H9 (cell line): ENCODE measurements around the gene YAE1. TPM values are rescaled to one million over a fixed set of nuclear protein-coding genes. Genes with fewer than 3 reads are reported as not detected.

Experiments used
- DNase-seq: peaks from one replicate; pipeline ENCODE4 v3.0.0-alpha.2; 2017
- H2AFZ ChIP-seq: one replicate; pipeline ENCODE4 v1.6.1; 2013; ENCODE audit warnings: mild to moderate bottlenecking, low read length, control low read depth, moderate library complexity
- H2AK5ac ChIP-seq: 2 replicates; pipeline ENCODE4 v1.6.1; 2013; ENCODE audit warnings: low read length, control low read depth, mixed read lengths; ENCODE audit not compliant: insufficient read length
- H2BK120ac ChIP-seq: one replicate; pipeline ENCODE4 v1.6.1; 2013; ENCODE audit warnings: low read depth, mild to moderate bottlenecking, low read length, control low read depth, inconsistent platforms; ENCODE audit not compliant: poor library complexity, severe bottlenecking
- H2BK12ac ChIP-seq: 2 replicates; pipeline ENCODE4 v1.6.1; 2013; ENCODE audit warnings: low read length, control low read depth, mixed read lengths, low read depth; ENCODE audit not compliant: insufficient read length
- H2BK15ac ChIP-seq: 2 replicates; pipeline ENCODE4 v1.6.1; 2013; ENCODE audit warnings: low read depth, low read length, control low read depth
- H2BK20ac ChIP-seq: one replicate; pipeline ENCODE4 v1.6.1; 2013; ENCODE audit warnings: low read depth, mild to moderate bottlenecking, low read length, control low read depth, inconsistent platforms; ENCODE audit not compliant: poor library complexity, severe bottlenecking
- H2BK5ac ChIP-seq: 2 replicates; pipeline ENCODE4 v1.6.1; 2013; ENCODE audit warnings: low read length, control low read depth, mixed read lengths; ENCODE audit not compliant: insufficient read length
- H3K14ac ChIP-seq: 2 replicates; pipeline ENCODE4 v1.6.1; 2013; ENCODE audit warnings: low read length, control low read depth; ENCODE audit not compliant: insufficient read depth
- H3K18ac ChIP-seq: 2 replicates; pipeline ENCODE4 v1.6.1; 2013; ENCODE audit warnings: low read depth, mild to moderate bottlenecking, mixed read lengths, low read length, control low read depth; ENCODE audit not compliant: insufficient read length
- H3K23ac ChIP-seq: 2 replicates; pipeline ENCODE4 v1.6.1; 2013; ENCODE audit warnings: low read length, control low read depth, mixed read lengths, low read depth; ENCODE audit not compliant: insufficient read length
- H3K23me2 ChIP-seq: 2 replicates; pipeline ENCODE4 v1.6.1; 2013; ENCODE audit warnings: low read depth, mild to moderate bottlenecking, mixed read lengths, low read length, control low read depth; ENCODE audit not compliant: insufficient read length, poor library complexity, severe bottlenecking
- H3K27ac ChIP-seq: 2 replicates; pipeline ENCODE4 v1.5.1; 2013; ENCODE audit warnings: low read length, control low read depth, mixed read lengths, low read depth; ENCODE audit not compliant: insufficient read length
- H3K27me3 ChIP-seq: 2 replicates; pipeline ENCODE4 v1.6.1; 2013; ENCODE audit warnings: low read length, control low read depth, inconsistent platforms; ENCODE audit not compliant: insufficient read depth
- H3K4ac ChIP-seq: 2 replicates; pipeline ENCODE4 v1.6.1; 2013; ENCODE audit warnings: low read depth, mild to moderate bottlenecking, control low read depth, inconsistent platforms, low read length, moderate library complexity
- H3K4me1 ChIP-seq: 2 replicates; pipeline ENCODE4 v1.6.1; 2013; ENCODE audit warnings: low read length, control low read depth, inconsistent platforms; ENCODE audit not compliant: insufficient read depth
- H3K4me2 ChIP-seq: 2 replicates; pipeline ENCODE4 v1.6.1; 2013; ENCODE audit warnings: low read length, control low read depth, mixed read lengths; ENCODE audit not compliant: insufficient read length, insufficient read depth
- H3K56ac ChIP-seq: 2 replicates; pipeline ENCODE4 v1.6.1; 2013; ENCODE audit warnings: low read depth, mild to moderate bottlenecking, mixed read lengths, low read length, control low read depth; ENCODE audit not compliant: insufficient read length
- H3K79me1 ChIP-seq: 2 replicates; pipeline ENCODE4 v1.6.1; 2013; ENCODE audit warnings: low read depth, mild to moderate bottlenecking, moderate library complexity, low read length, control low read depth, inconsistent platforms; ENCODE audit not compliant: insufficient read depth, poor library complexity, severe bottlenecking
- H3K79me2 ChIP-seq: 2 replicates; pipeline ENCODE4 v1.6.1; 2013; ENCODE audit warnings: low read length, control low read depth, inconsistent platforms; ENCODE audit not compliant: insufficient read depth
- H3K9ac ChIP-seq: 2 replicates; pipeline ENCODE4 v1.6.1; 2013; ENCODE audit warnings: low read length, control low read depth, mixed read lengths; ENCODE audit not compliant: insufficient read length; ENCODE audit errors: extremely low read depth
- H3K9me3 ChIP-seq: one replicate; pipeline ENCODE4 v1.6.1; 2013; ENCODE audit warnings: low read depth, low read length, inconsistent platforms; ENCODE audit not compliant: control insufficient read depth
- H3T11ph ChIP-seq: one replicate; pipeline ENCODE4 v1.6.1; 2013; ENCODE audit warnings: mild to moderate bottlenecking, low read length, control low read depth, inconsistent platforms
- H4K20me1 ChIP-seq: one replicate; pipeline ENCODE4 v1.6.1; 2013; ENCODE audit not compliant: control insufficient read depth, insufficient read length, insufficient read depth
- H4K5ac ChIP-seq: 2 replicates; pipeline ENCODE4 v1.6.1; 2013; ENCODE audit warnings: low read depth, mild to moderate bottlenecking, mixed read lengths, low read length, control low read depth; ENCODE audit not compliant: insufficient read length
- H4K8ac ChIP-seq: replicated peaks from 2 replicates; pipeline ENCODE4 v1.6.1; 2013; ENCODE audit warnings: low read length, control low read depth, mixed read lengths, low read depth; ENCODE audit not compliant: insufficient read length
- H4K91ac ChIP-seq: 2 replicates; pipeline ENCODE4 v1.6.1; 2013; ENCODE audit warnings: low read depth, mild to moderate bottlenecking, moderate library complexity, mixed read lengths, low read length, control low read depth; ENCODE audit not compliant: insufficient read length
- H3K27ac Mint-ChIP-seq, 3 experiments: 2 replicates in 2 of 3; 3 replicates in 1 of 3; pipeline ENCODE4 v1.8.0; 2020 to 2021; ENCODE audit warnings: mixed read lengths in 3 of 3, mild to moderate bottlenecking in 1 of 3, moderate library complexity in 1 of 3
- H3K27me3 Mint-ChIP-seq: 2 replicates; pipeline ENCODE4 v1.8.0; 2021; ENCODE audit warnings: low read depth, mild to moderate bottlenecking, moderate library complexity, mixed read lengths
- H3K36me3 Mint-ChIP-seq, 3 experiments: 2 replicates in 2 of 3; 3 replicates in 1 of 3; pipeline ENCODE4 v1.8.0; 2020 to 2021; ENCODE audit warnings: low read depth in 3 of 3, mixed read lengths in 3 of 3; ENCODE audit not compliant: insufficient read depth in 1 of 3
- H3K4me1 Mint-ChIP-seq, 2 experiments: 2 replicates each; pipeline ENCODE4 v1.8.0; 2020; ENCODE audit warnings: mixed read lengths in 2 of 2
- H3K4me3 Mint-ChIP-seq, 2 experiments: 2 replicates in 1 of 2; 3 replicates in 1 of 2; pipeline ENCODE4 v1.8.0; 2020 to 2021; ENCODE audit warnings: mild to moderate bottlenecking in 2 of 2, mixed read lengths in 2 of 2, moderate library complexity in 1 of 2
- H3K9me3 Mint-ChIP-seq, 2 experiments: 2 replicates in 1 of 2; 3 replicates in 1 of 2; pipeline ENCODE4 v1.8.0; 2020; ENCODE audit warnings: mild to moderate bottlenecking in 2 of 2, mixed read lengths in 2 of 2, moderate library complexity in 1 of 2
- WGBS: extraction: QIAGEN DNeasy Blood & Tissue Kit; methylation state at CpG from one replicate; pipeline ENCODE4 v1.1.7; 2013; ENCODE audit warnings: missing lambda C conversion rate, low lambda C conversion rate, mixed read lengths; ENCODE audit not compliant: insufficient read length; ENCODE audit errors: extremely low coverage; 5-methylcytosine and 5-hydroxymethylcytosine counted together
- total RNA-seq: library from RNA; stranded (reverse); gene quantifications from 2 replicates; pipeline ENCODE4 v1.2.1, GENCODE V29; 2021
- TF ChIP-seq, protein P1 (sequence below): fragments of 200-600 bp; sonication (generic); conservative IDR thresholded peaks from 3 replicates; pipeline ENCODE4 v1.8.0; 2021; ENCODE audit warnings: antibody characterized with exemption, mild to moderate bottlenecking

Gene YAE1
- total RNA-seq, 1 experiment from 2014 or later, result 28.8 TPM

DNA sequence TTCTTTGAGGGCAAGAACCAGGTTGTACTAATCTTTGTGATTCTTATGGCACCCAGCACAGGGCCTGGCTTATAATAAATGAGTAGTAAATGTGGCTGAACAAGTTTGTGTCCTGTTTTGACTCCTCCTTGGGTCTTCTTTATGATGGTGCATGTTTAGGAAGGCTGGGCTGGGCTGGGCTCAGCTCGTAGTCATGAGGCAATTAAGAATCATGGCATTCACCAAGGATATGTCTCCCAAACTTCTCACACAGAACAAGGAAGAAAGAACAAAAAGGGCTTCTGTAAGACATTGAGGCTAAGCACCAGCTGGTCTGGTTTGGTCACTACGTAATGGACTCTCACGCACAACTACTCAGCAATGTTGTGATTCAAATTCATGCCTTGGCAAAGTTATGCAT, 30.5 kb upstream of the YAE1 start:
- Histone ChIP-seq H3K9ac (no peak overlapping the region), H3K14ac (no peak overlapping the region), H2BK15ac (no peak overlapping the region), H4K91ac (no peak overlapping the region), H3K27me3 (no peaks in the 10 kb centered on the region), H3K79me2 (no peaks in the 10 kb centered on the region), H4K8ac (no peak overlapping the region), H2BK5ac (no peak overlapping the region), H3K4me1 (peaks cover 3% of the 10 kb centered on the region; the same call in 1 of the 2 replicates), H2AK5ac (no peak overlapping the region), H3T11ph (no peak overlapping the region), H3K4ac (no peak overlapping the region), H2AFZ (no peak overlapping the region), H2BK20ac (no peak overlapping the region), H4K5ac (no peak overlapping the region), H3K56ac (no peak overlapping the region), H2BK12ac (no peak overlapping the region), H3K27ac (no peak overlapping the region), H3K4me2 (no peak overlapping the region), H3K23me2 (no peaks in the 10 kb centered on the region), H3K79me1 (no peaks in the 10 kb centered on the region), H3K9me3 (no peaks in the 10 kb centered on the region), H4K20me1 (no peaks in the 10 kb centered on the region), H3K18ac (no peak overlapping the region), H3K23ac (no peak overlapping the region), H2BK120ac (no peak overlapping the region)
- Mint-ChIP-seq H3K4me3 (no peak overlapping the region), H3K27ac (no peak overlapping the region), H3K27me3 (no peaks in the 10 kb centered on the region; the same call in none of the 2 replicates), H3K36me3 (no peaks in the 10 kb centered on the region), H3K4me1 (peaks cover 16 to 21% of the 10 kb centered on the region in 2 experiments), H3K9me3 (no peaks in the 10 kb centered on the region)
- WGBS, result no CpG with 5 or more reads among the region's 3 CpGs
- DNase-seq, result no peak
- TF ChIP-seq, protein P1, sequence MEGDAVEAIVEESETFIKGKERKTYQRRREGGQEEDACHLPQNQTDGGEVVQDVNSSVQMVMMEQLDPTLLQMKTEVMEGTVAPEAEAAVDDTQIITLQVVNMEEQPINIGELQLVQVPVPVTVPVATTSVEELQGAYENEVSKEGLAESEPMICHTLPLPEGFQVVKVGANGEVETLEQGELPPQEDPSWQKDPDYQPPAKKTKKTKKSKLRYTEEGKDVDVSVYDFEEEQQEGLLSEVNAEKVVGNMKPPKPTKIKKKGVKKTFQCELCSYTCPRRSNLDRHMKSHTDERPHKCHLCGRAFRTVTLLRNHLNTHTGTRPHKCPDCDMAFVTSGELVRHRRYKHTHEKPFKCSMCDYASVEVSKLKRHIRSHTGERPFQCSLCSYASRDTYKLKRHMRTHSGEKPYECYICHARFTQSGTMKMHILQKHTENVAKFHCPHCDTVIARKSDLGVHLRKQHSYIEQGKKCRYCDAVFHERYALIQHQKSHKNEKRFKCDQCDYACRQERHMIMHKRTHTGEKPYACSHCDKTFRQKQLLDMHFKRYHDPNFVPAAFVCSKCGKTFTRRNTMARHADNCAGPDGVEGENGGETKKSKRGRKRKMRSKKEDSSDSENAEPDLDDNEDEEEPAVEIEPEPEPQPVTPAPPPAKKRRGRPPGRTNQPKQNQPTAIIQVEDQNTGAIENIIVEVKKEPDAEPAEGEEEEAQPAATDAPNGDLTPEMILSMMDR, result no peak
